Astrocyte (in vitro differentiated cells and primary cell): ENCODE data around the gene MESD. TPM values are rescaled to one million over a fixed set of nuclear protein-coding genes. Genes with fewer than 3 reads are reported as not detected.

Experiments used
- DNase-seq: peaks from one replicate; pipeline ENCODE4 v3.0.0-alpha.2; 2010; ENCODE audit warnings: low read depth
- FAIRE-seq: peaks from 2 replicates; lab custom pipeline; 2011; peaks lifted over from hg19 to GRCh38; lab: Jason Lieb, UNC
- H2AFZ ChIP-seq: 2 replicates; pipeline ENCODE4 v1.6.0; 2012; ENCODE audit warnings: low read depth, low read length, inconsistent platforms
- H3K27ac ChIP-seq: 2 replicates; pipeline ENCODE4 v1.5.1; 2011; ENCODE audit warnings: low read depth, low read length, inconsistent platforms
- H3K27me3 ChIP-seq: 2 replicates; pipeline ENCODE4 v1.6.0; 2011; ENCODE audit warnings: low read length, inconsistent platforms; ENCODE audit not compliant: insufficient read depth
- H3K36me3 ChIP-seq: 2 replicates; pipeline ENCODE4 v1.5.1; 2011; ENCODE audit warnings: low read length, inconsistent platforms; ENCODE audit not compliant: insufficient read depth
- H3K4me1 ChIP-seq: 2 replicates; pipeline ENCODE4 v1.5.1; 2011; ENCODE audit warnings: low read length, inconsistent platforms; ENCODE audit not compliant: insufficient read depth
- H3K4me2 ChIP-seq: 2 replicates; pipeline ENCODE4 v1.6.0; 2012; ENCODE audit warnings: low read length, inconsistent platforms
- H3K4me3 ChIP-seq: 2 replicates; pipeline ENCODE4 v1.5.1; 2011; ENCODE audit warnings: low read depth, mild to moderate bottlenecking, low read length, inconsistent platforms; ENCODE audit not compliant: insufficient read depth
- H3K79me2 ChIP-seq: 2 replicates; pipeline ENCODE4 v1.6.0; 2012; ENCODE audit warnings: mild to moderate bottlenecking, low read length, inconsistent platforms; ENCODE audit not compliant: insufficient read depth
- H3K9ac ChIP-seq: 2 replicates; pipeline ENCODE4 v1.6.0; 2012; ENCODE audit warnings: mild to moderate bottlenecking, low read length, inconsistent platforms
- H3K9me3 ChIP-seq: 2 replicates; pipeline ENCODE4 v1.5.1; 2012; ENCODE audit warnings: low read depth, mild to moderate bottlenecking, low read length, inconsistent platforms; ENCODE audit not compliant: insufficient read depth
- H4K20me1 ChIP-seq: 2 replicates; pipeline ENCODE4 v1.6.0; 2012; ENCODE audit warnings: low read length, inconsistent platforms; ENCODE audit not compliant: insufficient read depth
- H3K27ac Mint-ChIP-seq: one replicate; pipeline ENCODE4 v1.8.0; 2021; ENCODE audit warnings: mild to moderate bottlenecking, mixed read lengths; ENCODE audit not compliant: unreplicated experiment
- H3K27me3 Mint-ChIP-seq: one replicate; pipeline ENCODE4 v1.8.0; 2021; ENCODE audit warnings: low read depth, mixed read lengths; ENCODE audit not compliant: unreplicated experiment
- H3K36me3 Mint-ChIP-seq: one replicate; pipeline ENCODE4 v1.8.0; 2021; ENCODE audit warnings: low read depth, mixed read lengths; ENCODE audit not compliant: unreplicated experiment
- H3K4me1 Mint-ChIP-seq: one replicate; pipeline ENCODE4 v1.8.0; 2021; ENCODE audit warnings: low read depth, mixed read lengths; ENCODE audit not compliant: unreplicated experiment
- H3K4me3 Mint-ChIP-seq: one replicate; pipeline ENCODE4 v1.8.0; 2021; ENCODE audit warnings: mild to moderate bottlenecking, moderate library complexity, mixed read lengths; ENCODE audit not compliant: unreplicated experiment
- H3K9me3 Mint-ChIP-seq: one replicate; pipeline ENCODE4 v1.8.0; 2021; ENCODE audit warnings: mild to moderate bottlenecking, mixed read lengths; ENCODE audit not compliant: unreplicated experiment
- CTCF ChIP-seq: IDR thresholded peaks from 2 replicates; pipeline ENCODE4 v1.5.1; 2011; ENCODE audit warnings: low read depth, mild to moderate bottlenecking, inconsistent platforms, low read length, moderate library complexity; ENCODE audit not compliant: insufficient read depth
- EZH2 ChIP-seq: IDR thresholded peaks from 2 replicates; pipeline ENCODE4 v1.6.1; 2012; ENCODE audit warnings: mild to moderate bottlenecking, low read length, inconsistent platforms; ENCODE audit not compliant: insufficient read depth
- total RNA-seq: library from RNA; stranded (reverse); gene quantifications from 2 replicates; pipeline ENCODE4 v1.2.1, GENCODE V29; 2021

Gene MESD
- total RNA-seq, 1 donor from 2014 or later = 33.1 TPM

- DNase-seq (no peak), FAIRE-seq (no peak)
- Mint-ChIP-seq H3K4me3 (no peak overlapping the region), H3K9me3 (no peaks in the 10 kb centered on the region), H3K36me3 (peaks cover 3% of the 10 kb centered on the region), H3K27ac (no peak overlapping the region), H3K27me3 (no peaks in the 10 kb centered on the region), H3K4me1 (peaks cover 15% of the 10 kb centered on the region)
- H3K79me2 ChIP-seq = no peaks in the 10 kb centered on the region
- peaks cover 3% of the 10 kb centered on the region for H3K36me3 ChIP-seq
- H3K27ac ChIP-seq = no peak overlapping the region
- H3K4me3 ChIP-seq = no peak overlapping the region
- no peak overlapping the region for H2AFZ ChIP-seq
- no peak overlapping the region for H3K4me2 ChIP-seq
- H3K9me3 ChIP-seq = no peaks in the 10 kb centered on the region
- H3K27me3 ChIP-seq = no peaks in the 10 kb centered on the region
- no peak overlapping the region for H3K9ac ChIP-seq
- peaks cover 12% of the 10 kb centered on the region for H4K20me1 ChIP-seq
- H3K4me1 ChIP-seq = peaks cover 15% of the 10 kb centered on the region
- TF ChIP-seq EZH2 (no peak), CTCF (no peak)
These were observed 51.9 kb downstream of the MESD start for GRCh38 chr15:80937718-80938117.

GRCh38 chr15:80936288-80937078 lies 53.1 kb downstream of the MESD start:
- no peak for FAIRE-seq
- no peaks in the 10 kb centered on the region for H3K79me2 ChIP-seq
- Mint-ChIP-seq H3K4me1 (peaks cover 16% of the 10 kb centered on the region), H3K27ac (no peak overlapping the region), H3K27me3 (no peaks in the 10 kb centered on the region), H3K36me3 (no peaks in the 10 kb centered on the region), H3K9me3 (no peaks in the 10 kb centered on the region), H3K4me3 (no peak overlapping the region)
- H4K20me1 ChIP-seq = peaks cover 8% of the 10 kb centered on the region
- H3K36me3 ChIP-seq = peaks cover 3% of the 10 kb centered on the region
- H3K27ac ChIP-seq = no peak overlapping the region
- H3K9ac ChIP-seq = no peak overlapping the region
- TF ChIP-seq EZH2 (no peak), CTCF (no peak)
- H3K9me3 ChIP-seq = no peaks in the 10 kb centered on the region
- no peak overlapping the region for H2AFZ ChIP-seq
- H3K4me2 ChIP-seq = no peak overlapping the region
- H3K27me3 ChIP-seq = no peaks in the 10 kb centered on the region
- H3K4me3 ChIP-seq = no peak overlapping the region
- DNase-seq = no peak
- H3K4me1 ChIP-seq = peaks cover 15% of the 10 kb centered on the region

- Histone ChIP-seq H3K4me2 (peak overlapping the region; percentile 51), H3K9ac (no peak overlapping the region), H3K4me1 (peaks cover 21% of the 10 kb centered on the region), H3K9me3 (no peaks in the 10 kb centered on the region), H3K4me3 (no peak overlapping the region), H3K27me3 (no peaks in the 10 kb centered on the region), H3K79me2 (no peaks in the 10 kb centered on the region), H4K20me1 (peaks cover 4% of the 10 kb centered on the region), H3K27ac (peak overlapping the region; percentile 40), H3K36me3 (peaks cover 3% of the 10 kb centered on the region), H2AFZ (no peak overlapping the region)
- no peaks in the 10 kb centered on the region for H3K27me3 Mint-ChIP-seq
- H3K9me3 Mint-ChIP-seq = no peaks in the 10 kb centered on the region
- H3K36me3 Mint-ChIP-seq = peaks cover 1% of the 10 kb centered on the region
- H3K4me1 Mint-ChIP-seq = peaks cover 16% of the 10 kb centered on the region
- TF ChIP-seq EZH2 (no peak), CTCF (no peak)
- peak; percentile 59 for FAIRE-seq
- DNase-seq = peak; percentile 80
- H3K27ac Mint-ChIP-seq = peak overlapping the region; percentile 48
- peak overlapping the region; percentile 58 for H3K4me3 Mint-ChIP-seq
These were observed 54.8 kb downstream of the MESD start for GRCh38 chr15:80934761-80935221.
